ENCODE results near the gene TIMM21.

DNA sequence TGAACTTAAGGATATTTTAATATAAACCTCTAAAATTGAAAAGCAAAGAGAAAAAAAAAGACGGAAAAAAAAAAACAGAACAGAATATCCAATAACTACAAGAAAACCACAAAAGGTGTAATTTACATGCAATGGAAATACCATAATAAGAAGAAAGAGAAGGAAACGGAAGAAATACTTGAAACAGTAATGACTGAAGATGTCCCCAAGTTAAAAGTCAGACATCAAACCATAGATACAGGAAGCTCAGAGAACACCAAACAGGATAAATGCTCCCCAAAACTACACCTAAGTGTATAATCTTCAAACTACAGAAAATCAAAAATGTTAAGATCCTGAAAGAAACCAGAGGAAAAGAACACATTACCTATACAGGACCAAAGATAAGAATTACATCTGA lies 39.9 kb upstream of the TIMM21 start:
- TF ChIP-seq, protein P1, sequence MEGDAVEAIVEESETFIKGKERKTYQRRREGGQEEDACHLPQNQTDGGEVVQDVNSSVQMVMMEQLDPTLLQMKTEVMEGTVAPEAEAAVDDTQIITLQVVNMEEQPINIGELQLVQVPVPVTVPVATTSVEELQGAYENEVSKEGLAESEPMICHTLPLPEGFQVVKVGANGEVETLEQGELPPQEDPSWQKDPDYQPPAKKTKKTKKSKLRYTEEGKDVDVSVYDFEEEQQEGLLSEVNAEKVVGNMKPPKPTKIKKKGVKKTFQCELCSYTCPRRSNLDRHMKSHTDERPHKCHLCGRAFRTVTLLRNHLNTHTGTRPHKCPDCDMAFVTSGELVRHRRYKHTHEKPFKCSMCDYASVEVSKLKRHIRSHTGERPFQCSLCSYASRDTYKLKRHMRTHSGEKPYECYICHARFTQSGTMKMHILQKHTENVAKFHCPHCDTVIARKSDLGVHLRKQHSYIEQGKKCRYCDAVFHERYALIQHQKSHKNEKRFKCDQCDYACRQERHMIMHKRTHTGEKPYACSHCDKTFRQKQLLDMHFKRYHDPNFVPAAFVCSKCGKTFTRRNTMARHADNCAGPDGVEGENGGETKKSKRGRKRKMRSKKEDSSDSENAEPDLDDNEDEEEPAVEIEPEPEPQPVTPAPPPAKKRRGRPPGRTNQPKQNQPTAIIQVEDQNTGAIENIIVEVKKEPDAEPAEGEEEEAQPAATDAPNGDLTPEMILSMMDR (conservative IDR thresholded peaks at IDR 0.05; ENCODE audit: low read length), result no peak
- TF ChIP-seq EZH2phosphoT487 (IDR thresholded peaks at IDR 0.05; ENCODE audit: borderline replicate concordance), result no peak
